ENCODE results near the gene ADCY1. TPM values are rescaled to one million over a fixed set of nuclear protein-coding genes. Genes with fewer than 3 reads are reported as not detected.

The ADCY1 gene
- total RNA-seq, 1 donor from 2014 or later = 9.8 TPM

DNA sequence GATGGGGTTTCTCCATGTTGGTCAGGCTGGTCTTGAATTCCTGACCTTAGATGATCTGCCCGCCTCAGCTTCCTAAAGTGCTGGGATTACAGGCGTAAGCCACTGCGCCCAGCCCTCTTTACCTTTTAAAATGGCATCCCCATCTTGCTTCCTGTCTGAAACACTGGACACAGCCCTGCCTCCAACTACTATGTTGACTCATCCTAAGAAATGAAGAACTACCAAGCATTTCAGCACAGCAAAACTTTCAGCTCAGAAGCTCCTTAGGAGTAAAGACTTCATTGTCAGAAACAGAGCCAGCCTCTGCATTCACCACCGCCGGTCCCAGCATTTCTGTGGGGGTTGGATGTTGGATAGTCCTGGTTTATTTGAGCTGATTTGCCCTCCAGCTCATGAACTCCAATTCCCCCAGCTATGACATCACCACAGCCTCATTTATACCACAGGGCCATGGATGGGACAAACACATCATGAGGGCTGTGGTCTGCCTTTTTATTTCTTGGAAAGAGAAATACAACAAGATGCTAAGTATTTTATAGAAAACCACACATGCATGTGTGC lies 123.5 kb downstream of the ADCY1 start:
- DNase-seq = no peak

GRCh38 chr7:45698303-45699014 lies 124.3 kb downstream of the ADCY1 start:
- DNase-seq = no peak

GRCh38 chr7:45699015-45699309 lies 124.8 kb downstream of the ADCY1 start:
- DNase-seq = no peak

DNA sequence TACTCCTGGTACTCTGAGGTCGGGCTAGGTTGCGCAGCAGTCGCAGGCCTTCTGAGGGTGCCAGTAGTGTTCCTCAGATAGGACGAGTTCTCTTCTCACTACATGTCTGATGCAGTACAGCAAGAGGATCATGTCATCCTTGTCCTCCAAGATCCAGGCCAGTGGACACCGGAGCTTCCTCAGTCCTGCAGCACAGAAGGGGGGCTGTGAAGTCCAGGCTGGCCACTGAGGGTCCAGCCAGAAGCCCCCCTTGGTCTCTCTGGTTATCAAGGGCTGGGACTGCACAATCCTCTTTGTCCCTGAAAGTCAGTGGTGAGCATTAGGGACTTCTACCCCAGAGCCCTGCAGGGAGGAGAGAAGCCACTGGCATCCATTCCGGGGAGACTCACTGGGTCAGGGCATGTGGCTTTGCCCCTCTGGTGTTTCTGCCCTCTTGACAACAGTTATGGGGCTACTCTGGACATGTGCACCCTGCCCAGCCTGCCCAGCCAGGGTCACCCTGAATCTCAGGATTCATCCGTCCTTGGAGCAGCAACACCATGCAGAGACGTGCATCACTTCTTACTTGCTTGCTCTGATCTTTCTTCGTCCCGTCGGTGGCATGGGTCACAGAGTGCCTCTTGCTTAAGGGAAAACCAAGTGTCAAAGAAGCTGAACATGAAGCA lies 125.7 kb downstream of the ADCY1 start:
- DNase-seq = no peak

- DNase-seq = no peak
Observed at GRCh38 chr7:45700556-45700955, 126.4 kb downstream of the ADCY1 start.

- DNase-seq = peak; percentile 9
Observed at GRCh38 chr7:45701701-45702510, 127.7 kb downstream of the ADCY1 start.

DNA sequence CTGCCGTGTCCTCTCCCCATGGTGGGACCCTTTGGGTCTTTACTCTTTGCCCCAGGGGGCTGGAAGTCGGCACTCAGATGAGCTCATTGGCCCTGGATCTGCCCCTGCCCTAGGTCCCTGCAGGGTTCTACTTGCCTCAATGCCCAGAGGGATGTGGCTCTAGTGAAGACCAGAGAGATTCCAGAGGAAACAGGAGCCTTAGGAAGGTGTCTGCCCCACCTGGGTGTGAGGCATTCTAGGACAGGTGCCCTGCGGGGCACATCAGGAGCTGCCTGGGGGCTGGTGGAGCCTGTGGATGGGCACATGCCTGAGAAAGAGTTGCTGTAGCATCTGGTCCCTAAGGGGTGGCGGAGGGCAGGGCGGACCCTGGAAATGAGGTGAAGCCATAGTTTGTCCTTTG lies 128.6 kb downstream of the ADCY1 start:
- no peak for DNase-seq

DNA sequence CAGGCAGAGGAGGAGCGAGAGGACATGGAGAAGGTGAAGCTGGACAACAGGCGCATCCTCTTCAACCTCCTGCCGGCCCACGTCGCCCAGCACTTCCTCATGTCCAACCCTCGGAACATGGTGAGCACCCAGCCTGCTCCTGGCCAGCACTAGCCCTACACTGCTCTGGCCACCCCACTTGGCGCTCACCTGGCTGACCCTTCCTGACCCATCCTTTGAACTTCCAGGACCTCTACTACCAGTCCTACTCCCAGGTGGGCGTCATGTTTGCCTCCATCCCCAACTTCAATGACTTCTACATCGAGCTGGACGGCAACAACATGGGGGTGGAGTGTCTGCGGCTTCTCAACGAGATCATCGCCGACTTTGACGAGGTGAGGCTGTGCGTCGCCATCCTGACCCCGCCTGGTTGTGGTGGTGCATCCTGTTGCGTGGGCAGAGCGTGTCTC lies 129.2 kb downstream of the ADCY1 start:
- no peak for DNase-seq

DNA sequence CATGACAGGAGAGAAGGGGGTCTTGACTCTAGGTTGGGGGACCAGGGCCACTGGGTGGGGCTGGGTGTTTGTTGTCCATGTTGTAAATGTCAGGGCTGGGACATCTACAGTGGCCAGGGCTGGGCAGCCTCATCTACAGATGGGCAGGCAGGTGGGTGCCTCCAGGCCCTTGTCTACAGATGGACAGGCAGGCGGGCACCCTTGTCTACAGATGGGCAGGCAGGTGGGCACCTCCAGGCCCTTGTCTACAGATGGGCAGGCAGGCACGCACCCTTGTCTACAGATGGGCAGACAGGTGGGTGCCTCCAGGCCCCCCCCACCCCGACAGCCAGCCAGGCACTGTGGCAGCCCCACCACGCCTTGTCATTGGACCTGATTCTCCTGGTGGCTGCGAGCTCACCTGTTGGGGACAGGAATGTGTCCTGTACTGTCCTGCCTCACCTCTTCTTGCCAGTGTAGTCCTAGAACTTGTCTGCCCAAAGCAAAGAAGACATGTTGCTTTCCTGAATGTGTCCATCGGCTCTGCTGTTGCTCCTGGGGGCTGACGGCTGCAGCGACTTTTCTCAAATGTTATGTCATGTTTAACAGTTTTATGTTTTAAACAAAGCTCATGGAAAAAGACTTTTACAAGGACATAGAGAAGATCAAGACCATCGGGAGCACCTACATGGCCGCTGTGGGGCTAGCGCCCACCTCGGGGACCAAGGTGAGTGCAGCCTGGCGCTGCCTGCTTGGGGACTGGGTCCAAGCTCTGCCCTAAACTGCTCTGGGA lies 129.9 kb downstream of the ADCY1 start:
- no peak for DNase-seq

DNA sequence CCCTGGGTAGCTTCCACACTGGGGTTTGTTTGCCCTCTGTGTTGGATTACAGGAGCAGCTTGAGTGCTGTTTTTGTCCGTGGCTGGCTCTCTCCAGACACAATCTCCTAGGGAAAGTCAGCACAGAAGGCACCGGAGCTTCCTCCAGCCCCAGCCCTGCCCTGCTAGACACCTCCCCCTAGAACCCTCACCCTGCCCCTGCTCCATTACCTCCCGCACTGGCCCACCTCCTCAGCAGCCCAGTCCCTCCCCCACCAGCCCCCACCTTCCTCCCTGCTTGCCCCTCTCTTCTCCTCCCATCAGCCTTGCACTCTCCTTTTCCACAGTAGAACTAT lies 130.5 kb downstream of the ADCY1 start:
- DNase-seq = no peak

GRCh38 chr7:45708046-45708950 lies 134.1 kb downstream of the ADCY1 start:
- no peak for DNase-seq

GRCh38 chr7:45709168-45710042 lies 135.2 kb downstream of the ADCY1 start:
- DNase-seq = no peak

- DNase-seq = no peak
Observed at GRCh38 chr7:45710271-45711160, 136.3 kb downstream of the ADCY1 start.

DNA sequence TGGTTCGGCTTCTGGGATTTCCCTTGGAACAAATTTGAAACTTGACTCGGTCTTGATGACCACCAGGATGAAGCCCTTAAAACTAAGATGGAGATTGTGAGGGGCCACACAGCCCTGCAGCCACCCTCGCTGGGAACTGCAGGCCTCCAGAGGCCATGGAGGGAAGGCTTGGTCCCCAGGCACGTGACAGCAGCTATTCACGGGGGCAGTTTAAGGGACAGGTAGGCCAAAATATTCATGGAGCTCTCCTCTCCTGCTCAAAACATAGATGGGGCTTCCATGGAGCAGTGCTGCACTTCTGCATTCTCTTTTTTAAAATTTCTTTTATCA lies 137.0 kb downstream of the ADCY1 start:
- no peak for DNase-seq

DNA sequence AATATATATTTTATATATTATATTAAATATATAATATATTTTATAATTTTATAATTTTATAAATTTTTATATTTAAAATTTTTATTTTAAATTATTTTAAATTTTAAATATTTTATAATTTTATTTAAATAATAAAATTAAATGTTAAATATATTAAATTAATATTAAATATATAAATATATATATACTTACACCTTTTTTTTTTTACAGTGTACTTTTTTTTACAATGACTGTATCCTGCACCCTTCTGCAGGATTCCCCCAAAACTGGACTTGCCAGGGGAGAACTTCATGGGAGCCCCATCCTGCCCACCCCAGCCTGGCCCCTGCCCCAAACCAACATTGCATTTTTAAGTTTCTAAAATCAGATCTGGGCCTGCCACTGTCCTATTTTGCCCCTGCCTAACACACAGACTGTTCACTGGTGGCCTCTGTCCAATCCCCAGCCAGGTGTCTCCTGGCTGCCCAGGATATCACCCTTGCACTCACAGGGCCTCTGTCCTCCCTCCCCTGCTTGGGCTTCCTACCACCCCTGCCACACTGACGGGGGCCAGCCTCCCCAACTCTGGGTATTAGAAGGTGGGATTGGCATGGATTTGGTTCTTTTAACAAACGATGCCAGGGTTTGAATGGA lies 138.0 kb downstream of the ADCY1 start:
- no peak for DNase-seq

DNA sequence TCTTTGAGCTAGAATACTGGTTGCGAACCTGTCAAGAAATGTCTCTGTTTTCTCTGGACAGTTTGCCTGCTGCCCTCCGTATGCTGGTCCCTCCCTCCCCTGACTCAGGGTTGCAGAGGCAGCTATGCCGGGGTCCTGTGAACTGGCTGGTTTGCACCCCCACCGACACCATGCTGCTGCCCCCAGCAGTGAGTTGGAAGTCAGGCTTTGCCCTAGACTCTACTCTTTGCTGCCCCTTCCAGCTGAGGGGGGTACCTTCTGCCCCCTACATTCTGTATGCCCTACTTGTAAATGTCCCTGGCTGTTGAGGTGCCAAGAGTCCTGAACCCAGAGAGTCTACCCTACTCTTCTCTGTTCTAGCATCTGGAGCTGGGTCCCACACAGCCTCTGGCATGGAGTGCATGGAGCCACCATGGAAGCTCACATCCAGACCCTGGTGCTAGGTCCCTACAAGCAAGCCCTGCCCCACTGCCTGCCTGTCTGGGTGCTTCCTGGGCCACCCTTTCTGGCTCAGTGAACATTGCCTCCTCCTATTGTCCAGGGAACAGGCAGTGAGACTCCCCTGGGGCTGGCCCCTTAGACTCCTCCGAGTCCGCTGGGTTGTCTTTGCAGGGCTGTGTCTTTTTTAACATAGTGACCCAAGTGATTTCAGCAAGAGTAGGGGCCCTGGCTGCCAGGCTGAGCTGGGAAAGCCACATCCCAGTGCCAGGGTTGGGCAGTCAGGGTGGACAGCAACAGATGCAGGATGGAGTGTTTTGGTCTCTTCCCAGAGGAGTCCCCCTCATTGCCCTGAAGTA lies 138.9 kb downstream of the ADCY1 start:
- no peak for DNase-seq

GRCh38 chr7:45713669-45714520 lies 139.7 kb downstream of the ADCY1 start:
- no peak for DNase-seq
